Measurements from ENCODE around the gene FOXP4. TPM values are rescaled to one million over a fixed set of nuclear protein-coding genes. Genes with fewer than 3 reads are reported as not detected.
A peak's percentile ranks its signal among the peaks of the same experiment; 100 is the strongest.

FOXP4 gene
- total RNA-seq, 1 donor from 2014 or later = 26.9 TPM

DNA sequence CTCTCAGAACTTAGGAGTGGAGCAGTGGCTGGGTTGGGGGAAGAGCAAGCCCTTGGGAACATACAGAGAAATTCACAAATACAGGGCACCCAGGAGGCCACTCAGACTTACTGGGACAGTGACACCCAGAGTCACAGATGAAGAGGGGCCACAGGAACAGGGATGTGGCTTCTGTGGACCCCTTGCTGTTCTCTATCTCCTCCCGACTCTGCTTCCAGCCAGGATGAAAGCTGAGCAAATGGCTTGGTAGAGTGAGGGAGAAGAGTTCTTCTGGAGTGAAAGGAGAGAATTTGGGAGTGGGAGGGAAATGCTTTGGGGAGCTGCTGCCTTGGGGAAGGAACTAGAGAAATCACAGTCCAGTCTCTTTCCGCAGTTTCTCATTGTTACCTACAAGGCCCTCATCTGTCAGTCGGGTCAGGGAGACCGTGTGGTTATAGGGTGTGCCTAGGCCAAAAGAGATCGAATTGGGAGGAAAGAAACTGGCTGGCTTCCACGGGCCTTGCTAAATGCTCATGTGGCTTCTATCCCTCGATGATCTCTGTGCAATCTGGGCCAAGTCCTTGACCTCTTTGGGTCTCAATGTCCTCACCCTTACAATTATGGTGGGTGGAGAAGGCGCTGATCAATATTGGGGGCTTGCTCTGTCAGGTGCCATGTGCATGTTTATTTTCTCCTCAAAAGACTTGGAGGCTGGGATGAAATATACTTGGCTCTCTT, 17.0 kb downstream of the FOXP4 start:
- DNase-seq (ENCODE audit: extremely low spot score, unreplicated experiment) = no peak
- peaks cover 21% of the 10 kb centered on the region for H3K36me3 Mint-ChIP-seq (ENCODE audit: unreplicated experiment)
- no peak overlapping the region for H3K27ac Mint-ChIP-seq (ENCODE audit: unreplicated experiment)
- H3K9me3 Mint-ChIP-seq (ENCODE audit: unreplicated experiment) = no peaks in the 10 kb centered on the region
- H3K4me3 Mint-ChIP-seq (ENCODE audit: unreplicated experiment) = no peak overlapping the region
- H3K27me3 Mint-ChIP-seq (ENCODE audit: unreplicated experiment) = no peaks in the 10 kb centered on the region
- TF ChIP-seq CTCF (IDR thresholded peaks at IDR 0.05) = no peak
- peaks cover 29% of the 10 kb centered on the region for H3K4me1 Mint-ChIP-seq (ENCODE audit: unreplicated experiment)

DNA sequence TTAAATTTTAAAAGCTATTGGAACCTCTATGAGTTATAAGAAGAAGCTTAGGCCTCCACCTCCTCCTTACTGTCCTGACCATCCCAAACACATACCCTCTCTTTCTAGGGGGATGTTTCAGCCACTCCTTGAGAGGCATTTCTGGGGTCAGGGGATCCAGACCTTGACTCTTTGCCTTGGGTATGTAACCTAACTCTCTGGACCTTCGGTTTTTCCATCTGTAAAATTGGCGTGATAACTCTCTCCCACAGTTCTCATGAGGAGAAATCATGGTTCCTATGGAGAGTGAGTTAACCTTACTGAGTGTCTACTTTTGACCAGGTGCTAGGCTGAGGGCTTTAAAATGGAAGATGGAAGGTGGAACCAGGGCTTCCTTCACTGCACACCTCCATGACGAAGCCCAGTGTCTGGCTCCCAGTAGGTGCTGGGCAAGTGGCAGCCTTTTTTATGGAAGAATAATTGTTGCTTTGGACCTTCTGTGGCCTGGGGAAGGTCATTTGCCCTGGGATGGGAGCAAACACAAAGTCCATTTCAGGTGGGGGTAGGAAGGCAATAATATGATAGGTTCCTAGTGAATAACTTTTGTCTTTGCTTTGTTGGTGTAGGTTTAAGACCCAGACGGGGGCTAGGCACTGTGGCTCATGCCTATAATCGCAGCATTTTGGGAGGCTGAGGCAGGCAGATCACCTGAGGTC, 18.4 kb downstream of the FOXP4 start:
- H3K9me3 Mint-ChIP-seq (ENCODE audit: unreplicated experiment) = no peaks in the 10 kb centered on the region
- H3K27me3 Mint-ChIP-seq (ENCODE audit: unreplicated experiment) = no peaks in the 10 kb centered on the region
- no peak for TF ChIP-seq CTCF (IDR thresholded peaks at IDR 0.05)
- H3K4me3 Mint-ChIP-seq (ENCODE audit: unreplicated experiment) = no peak overlapping the region
- H3K27ac Mint-ChIP-seq (ENCODE audit: unreplicated experiment) = no peak overlapping the region
- H3K4me1 Mint-ChIP-seq (ENCODE audit: unreplicated experiment) = peaks cover 29% of the 10 kb centered on the region
- no peak for DNase-seq (ENCODE audit: extremely low spot score, unreplicated experiment)
- H3K36me3 Mint-ChIP-seq (ENCODE audit: unreplicated experiment) = peaks cover 25% of the 10 kb centered on the region

GRCh38 chr6:41565701-41566100, 19.5 kb downstream of the FOXP4 start:
- H3K27ac Mint-ChIP-seq (ENCODE audit: unreplicated experiment) = no peak overlapping the region
- no peaks in the 10 kb centered on the region for H3K27me3 Mint-ChIP-seq (ENCODE audit: unreplicated experiment)
- no peaks in the 10 kb centered on the region for H3K9me3 Mint-ChIP-seq (ENCODE audit: unreplicated experiment)
- H3K4me3 Mint-ChIP-seq (ENCODE audit: unreplicated experiment) = no peak overlapping the region
- peaks cover 31% of the 10 kb centered on the region for H3K4me1 Mint-ChIP-seq (ENCODE audit: unreplicated experiment)
- peaks cover 25% of the 10 kb centered on the region for H3K36me3 Mint-ChIP-seq (ENCODE audit: unreplicated experiment)
- DNase-seq (ENCODE audit: extremely low spot score, unreplicated experiment) = no peak
- no peak for TF ChIP-seq CTCF (IDR thresholded peaks at IDR 0.05)

DNA sequence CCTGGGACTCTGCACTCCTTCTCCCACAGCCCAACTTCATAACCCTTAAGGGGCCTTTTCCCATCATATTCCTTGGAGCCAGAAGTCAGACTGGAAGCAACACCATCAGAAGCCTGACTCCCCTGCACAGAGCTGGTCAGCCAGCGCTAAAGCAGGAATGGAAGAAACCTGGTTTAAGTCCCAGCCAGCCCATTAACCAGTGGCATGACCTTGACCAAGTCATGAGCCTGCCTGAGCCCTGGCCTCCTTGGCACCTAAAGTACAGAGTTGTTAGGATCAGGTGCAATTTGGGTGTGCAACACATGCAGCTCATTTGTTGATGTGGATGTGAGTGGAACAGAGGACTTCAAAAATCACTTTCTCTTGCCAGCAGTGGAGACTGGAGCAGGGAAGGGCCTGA, 20.8 kb downstream of the FOXP4 start:
- DNase-seq (ENCODE audit: extremely low spot score, unreplicated experiment) = no peak
- Mint-ChIP-seq H3K4me3 (ENCODE audit: unreplicated experiment) (no peak overlapping the region), H3K36me3 (ENCODE audit: unreplicated experiment) (peaks cover 25% of the 10 kb centered on the region), H3K9me3 (ENCODE audit: unreplicated experiment) (no peaks in the 10 kb centered on the region), H3K27ac (ENCODE audit: unreplicated experiment) (no peak overlapping the region), H3K27me3 (ENCODE audit: unreplicated experiment) (no peaks in the 10 kb centered on the region), H3K4me1 (ENCODE audit: unreplicated experiment) (peaks cover 35% of the 10 kb centered on the region)
- TF ChIP-seq CTCF (IDR thresholded peaks at IDR 0.05) = no peak

DNA sequence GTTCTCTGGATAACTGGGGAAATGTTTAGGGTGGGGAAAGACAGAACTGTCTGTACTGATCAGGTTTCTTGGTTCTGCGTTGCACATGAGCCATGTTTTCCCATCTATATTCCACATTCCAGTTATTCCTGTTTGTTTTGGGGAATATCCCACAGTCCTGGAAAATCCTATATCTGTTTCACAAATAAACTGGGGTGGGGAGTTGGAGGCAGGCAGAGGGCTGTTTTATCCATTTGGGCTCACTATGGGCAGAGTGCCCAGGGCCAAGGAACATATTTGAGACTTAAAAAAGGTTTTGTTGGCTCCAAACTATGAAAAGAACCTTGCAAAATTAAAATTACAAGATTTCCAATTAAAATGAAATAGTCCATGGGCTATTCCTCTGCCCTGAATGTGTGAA, 21.5 kb downstream of the FOXP4 start:
- no peak for TF ChIP-seq CTCF (IDR thresholded peaks at IDR 0.05)
- Mint-ChIP-seq H3K36me3 (ENCODE audit: unreplicated experiment) (peaks cover 26% of the 10 kb centered on the region), H3K27ac (ENCODE audit: unreplicated experiment) (peak overlapping the region; percentile 35), H3K4me3 (ENCODE audit: unreplicated experiment) (no peak overlapping the region), H3K4me1 (ENCODE audit: unreplicated experiment) (peaks cover 34% of the 10 kb centered on the region), H3K9me3 (ENCODE audit: unreplicated experiment) (no peaks in the 10 kb centered on the region), H3K27me3 (ENCODE audit: unreplicated experiment) (no peaks in the 10 kb centered on the region)
- DNase-seq (ENCODE audit: extremely low spot score, unreplicated experiment) = no peak

Data from osteocyte (in vitro differentiated cells).